H1 (cell line): ENCODE results near the gene PGRMC1. TPM values are rescaled to one million over a fixed set of nuclear protein-coding genes. Genes with fewer than 3 reads are reported as not detected.

Source experiments
- CTCF ChIA-PET: fragments of 300-600 bp; sonication (Branson Sonifier 250); formaldehyde crosslinking; loops from one replicate; lab custom pipeline; 2021; ENCODE audit not compliant: partially characterized antibody; lab: Charles Lee
- POLR2A ChIA-PET: fragments of 300-600 bp; sonication (Branson Sonifier 250); formaldehyde crosslinking; loops from one replicate; lab custom pipeline; 2021; ENCODE audit warnings: inconsistent platforms; ENCODE audit not compliant: partially characterized antibody; lab: Charles Lee
- DNase-seq, 2 experiments: peaks; one replicate each; pipeline versions ENCODE4 v3.0.0 to v3.0.0-alpha.2; 2010 to 2022; ENCODE audit warnings: low spot score in 2 of 2, low read depth in 1 of 2, mixed read lengths in 1 of 2
- FAIRE-seq: peaks from 2 replicates; lab custom pipeline; 2011; peaks lifted over from hg19 to GRCh38; lab: Jason Lieb, UNC
- H2AFZ ChIP-seq: 2 replicates; pipeline ENCODE4 v1.8.1; 2012; ENCODE audit warnings: low read length, inconsistent platforms
- H2AK5ac ChIP-seq: 2 replicates; pipeline ENCODE4 v1.6.1; 2013; ENCODE audit warnings: low read depth, low read length
- H2BK120ac ChIP-seq: replicated peaks from 2 replicates; pipeline ENCODE3; 2013; ENCODE audit warnings: low read depth, low read length, inconsistent platforms
- H2BK12ac ChIP-seq: 2 replicates; pipeline ENCODE4 v1.6.1; 2013; ENCODE audit warnings: low read depth, low read length
- H2BK15ac ChIP-seq: 2 replicates; pipeline ENCODE4 v1.6.1; 2013; ENCODE audit warnings: low read length
- H2BK20ac ChIP-seq: 2 replicates; pipeline ENCODE4 v1.6.1; 2013; ENCODE audit warnings: low read length
- H2BK5ac ChIP-seq: 2 replicates; pipeline ENCODE4 v1.6.1; 2013; ENCODE audit warnings: low read depth, low read length
- H3K14ac ChIP-seq: 2 replicates; pipeline ENCODE4 v1.6.1; 2013; ENCODE audit warnings: inconsistent platforms; ENCODE audit not compliant: insufficient read length
- H3K18ac ChIP-seq: 2 replicates; pipeline ENCODE4 v1.6.1; 2013; ENCODE audit warnings: low read length; ENCODE audit errors: extremely low read depth
- H3K23ac ChIP-seq: 2 replicates; pipeline ENCODE4 v1.6.1; 2013; ENCODE audit warnings: inconsistent platforms; ENCODE audit not compliant: insufficient read length
- H3K23me2 ChIP-seq: 2 replicates; pipeline ENCODE4 v1.6.1; 2013; ENCODE audit warnings: low read depth, low read length
- H3K27ac ChIP-seq: 2 replicates; pipeline ENCODE4 v1.6.1; 2011; ENCODE audit warnings: low read depth, low read length, inconsistent platforms
- H3K27me3 ChIP-seq, 4 experiments: replicated peaks in 1 of 4; 1 replicate in 1 of 4; 2 replicates in 3 of 4; pipeline versions ENCODE4 v1.6.1 to v1.8.1; 2011 to 2013; ENCODE audit warnings: low read length in 3 of 4, mild to moderate bottlenecking in 3 of 4, inconsistent platforms in 2 of 4, mixed read lengths in 2 of 4, moderate library complexity in 1 of 4; ENCODE audit not compliant: control insufficient read depth in 3 of 4, insufficient read depth in 3 of 4; ENCODE audit errors: extremely low read depth in 1 of 4
- H3K36me3 ChIP-seq, 4 experiments: 2 replicates each; pipeline versions ENCODE4 v1.6.1 to v1.8.1; 2011 to 2013; ENCODE audit warnings: mild to moderate bottlenecking in 4 of 4, low read length in 3 of 4, moderate library complexity in 2 of 4, control low read depth in 1 of 4, inconsistent platforms in 1 of 4; ENCODE audit not compliant: insufficient read depth in 4 of 4, control insufficient read depth in 2 of 4
- H3K4ac ChIP-seq: replicated peaks from 2 replicates; pipeline ENCODE3; 2013; ENCODE audit warnings: low read length, low read depth, mixed read lengths, inconsistent platforms; ENCODE audit not compliant: insufficient read length
- H3K4me1 ChIP-seq, 4 experiments: replicated peaks in 1 of 4; 1 replicate in 1 of 4; 2 replicates in 3 of 4; pipeline versions ENCODE4 v1.6.1 to v1.8.1; 2011 to 2013; ENCODE audit warnings: low read length in 3 of 4, inconsistent platforms in 2 of 4, mixed read lengths in 1 of 4; ENCODE audit not compliant: insufficient read depth in 4 of 4, control insufficient read depth in 3 of 4
- H3K4me2 ChIP-seq, 2 experiments: 2 replicates each; pipeline versions ENCODE4 v1.6.1 to v1.8.1; 2011 to 2013; ENCODE audit warnings: low read depth in 2 of 2, low read length in 2 of 2, control low read depth in 1 of 2, inconsistent platforms in 1 of 2, mild to moderate bottlenecking in 1 of 2; ENCODE audit not compliant: insufficient read depth in 1 of 2
- H3K4me3 ChIP-seq, 4 experiments: fragments of 200-600, 300-600 bp in 1 of 4; sonication (generic), shearing (Covaris generic), sonication (Bioruptor Twin) in 1 of 4; 2 replicates each; pipeline versions ENCODE4 v1.5.1 to v1.8.1; 2011 to 2016; ENCODE audit warnings: low read length in 4 of 4, low read depth in 3 of 4, control low read depth in 2 of 4, inconsistent platforms in 2 of 4, mild to moderate bottlenecking in 2 of 4, mixed read lengths in 1 of 4, moderate library complexity in 1 of 4; ENCODE audit not compliant: insufficient read depth in 2 of 4; ENCODE audit errors: extremely low read depth in 1 of 4
- H3K56ac ChIP-seq: replicated peaks from 2 replicates; pipeline ENCODE3; 2013; ENCODE audit warnings: low read depth, mild to moderate bottlenecking, mixed read lengths, low read length, inconsistent platforms; ENCODE audit not compliant: insufficient read length
- H3K79me1 ChIP-seq: 2 replicates; pipeline ENCODE4 v1.6.1; 2013; ENCODE audit warnings: low read depth, low read length, control low read depth
- H3K79me2 ChIP-seq, 2 experiments: 2 replicates each; pipeline versions ENCODE4 v1.6.1 to v1.8.1; 2012 to 2013; ENCODE audit warnings: low read length in 2 of 2, mild to moderate bottlenecking in 2 of 2, inconsistent platforms in 1 of 2; ENCODE audit not compliant: insufficient read depth in 2 of 2, control insufficient read depth in 1 of 2
- H3K9ac ChIP-seq, 4 experiments: replicated peaks in 1 of 4; 1 replicate in 1 of 4; 2 replicates in 3 of 4; pipeline versions ENCODE4 v1.6.1 to v1.8.1; 2011 to 2013; ENCODE audit warnings: low read depth in 3 of 4, low read length in 3 of 4, control low read depth in 2 of 4, mild to moderate bottlenecking in 2 of 4, moderate library complexity in 2 of 4, inconsistent platforms in 1 of 4; ENCODE audit errors: extremely low read depth in 1 of 4
- H3K9me3 ChIP-seq, 2 experiments: 2 replicates each; pipeline versions ENCODE4 v1.6.1 to v1.8.1; 2012 to 2013; ENCODE audit warnings: mild to moderate bottlenecking in 2 of 2, moderate library complexity in 2 of 2, control low read depth in 1 of 2, inconsistent platforms in 1 of 2, low read depth in 1 of 2, low read length in 1 of 2, mixed read lengths in 1 of 2; ENCODE audit not compliant: insufficient read depth in 2 of 2
- H4K20me1 ChIP-seq, 2 experiments: replicated peaks in 1 of 2; 2 replicates each; pipeline versions ENCODE3 to v1.8.1; 2011 to 2013; ENCODE audit warnings: inconsistent platforms in 2 of 2, low read length in 2 of 2, mild to moderate bottlenecking in 1 of 2; ENCODE audit not compliant: insufficient read depth in 2 of 2, control insufficient read depth in 1 of 2
- H4K5ac ChIP-seq: 2 replicates; pipeline ENCODE4 v1.6.1; 2013; ENCODE audit warnings: low read length, low read depth, mixed read lengths, inconsistent platforms; ENCODE audit not compliant: insufficient read length
- H4K8ac ChIP-seq: 2 replicates; pipeline ENCODE4 v1.8.0; 2013; ENCODE audit warnings: mild to moderate bottlenecking, moderate library complexity, low read length, inconsistent platforms; ENCODE audit not compliant: insufficient read depth; ENCODE audit errors: extremely low read depth
- H4K91ac ChIP-seq: replicated peaks from 2 replicates; pipeline ENCODE3; 2013; ENCODE audit warnings: low read length, mixed read lengths, inconsistent platforms; ENCODE audit not compliant: insufficient read length
- ATF3 ChIP-seq: IDR thresholded peaks from 2 replicates; pipeline ENCODE4 v1.6.1; 2011; ENCODE audit warnings: low read depth, mild to moderate bottlenecking, low read length; ENCODE audit not compliant: insufficient read depth
- FOSL1 ChIP-seq: IDR thresholded peaks from 2 replicates; pipeline ENCODE4 v1.6.1; 2011; ENCODE audit warnings: mild to moderate bottlenecking, low read depth, low read length, moderate library complexity; ENCODE audit not compliant: insufficient read depth
- KDM5A ChIP-seq: fragments of 200-600 bp; IDR thresholded peaks from 2 replicates; pipeline ENCODE4 v1.7.1; 2012; ENCODE audit warnings: mild to moderate bottlenecking, low read length, inconsistent platforms, mixed read lengths
- NRF1 ChIP-seq: IDR thresholded peaks from 2 replicates; pipeline ENCODE4 v1.6.1; 2011; ENCODE audit warnings: mild to moderate bottlenecking, low read depth, low read length, improper control_type of control experiment
- SIN3A ChIP-seq, 2 experiments: IDR thresholded peaks in 1 of 2; conservative IDR thresholded peaks in 1 of 2; 2 replicates each; pipeline ENCODE4 v1.6.1; 2011 to 2012; ENCODE audit warnings: low read length in 2 of 2, improper control_type of control experiment in 1 of 2, low read depth in 1 of 2, mild to moderate bottlenecking in 1 of 2
- TAF7 ChIP-seq: optimal IDR thresholded peaks from 2 replicates; pipeline ENCODE3; 2011; ENCODE audit warnings: low read depth, mild to moderate bottlenecking, inconsistent platforms, low read length, moderate library complexity, borderline replicate concordance
- TBP ChIP-seq: IDR thresholded peaks from 2 replicates; pipeline ENCODE4 v1.6.1; 2011; ENCODE audit warnings: low read depth, low read length, improper control_type of control experiment
- TEAD4 ChIP-seq: IDR thresholded peaks from 2 replicates; pipeline ENCODE4 v1.6.1; 2012; ENCODE audit warnings: low read depth, low read length, inconsistent platforms, mixed read lengths
- WGBS, 2 experiments: shearing (Covaris generic) in 1 of 2; methylation state at CpG; one replicate each; pipeline versions ENCODE4 v1.1.6 to v1.1.7; 2013 to 2015; ENCODE audit warnings: low lambda C conversion rate in 2 of 2, mixed read lengths in 2 of 2, inconsistent platforms in 1 of 2, low coverage in 1 of 2, missing lambda C conversion rate in 1 of 2; ENCODE audit not compliant: insufficient replicate concordance in 2 of 2, insufficient coverage in 1 of 2, insufficient read length in 1 of 2; ENCODE audit errors: extremely low coverage in 1 of 2, missing lambda C conversion rate in 1 of 2; 5-methylcytosine and 5-hydroxymethylcytosine counted together
- polyA plus RNA-seq, 7 experiments: library from polyadenylated mRNA; depleted of rRNA in 3 of 7; stranded (reverse) in 5 of 7; unstranded in 2 of 7; fragments of >200 nt in 5 of 7; fragments of 200-250 nt in 2 of 7; gene quantifications; 1 replicate in 5 of 7; 2 replicates in 1 of 7; 4 replicates in 1 of 7; pipeline versions ENCODE4 v1.2.1 to v1.2.3, GENCODE V29; 2011 to 2013; ENCODE audit warnings: missing spikeins in 2 of 7, mixed read lengths in 2 of 7
- total RNA-seq: library from RNA; stranded (reverse); fragmentation: NEBNext Ultra II Directional; extraction: Animal tissue kit (Norgen Biotek cat#: 25700); gene quantifications from 2 replicates; pipeline ENCODE4 v1.2.1, GENCODE V29; 2021
- TF ChIP-seq, protein P1 (sequence below): IDR thresholded peaks from 2 replicates; pipeline ENCODE4 v1.6.1; 2011; ENCODE audit warnings: low read length, improper control_type of control experiment

PGRMC1 gene
- total and polyA plus RNA-seq, 2 of the 8 experiments (the other 6 are each of a cell fraction or from before 2014, with no cell fraction given), result 127 to 248 TPM

DNA sequence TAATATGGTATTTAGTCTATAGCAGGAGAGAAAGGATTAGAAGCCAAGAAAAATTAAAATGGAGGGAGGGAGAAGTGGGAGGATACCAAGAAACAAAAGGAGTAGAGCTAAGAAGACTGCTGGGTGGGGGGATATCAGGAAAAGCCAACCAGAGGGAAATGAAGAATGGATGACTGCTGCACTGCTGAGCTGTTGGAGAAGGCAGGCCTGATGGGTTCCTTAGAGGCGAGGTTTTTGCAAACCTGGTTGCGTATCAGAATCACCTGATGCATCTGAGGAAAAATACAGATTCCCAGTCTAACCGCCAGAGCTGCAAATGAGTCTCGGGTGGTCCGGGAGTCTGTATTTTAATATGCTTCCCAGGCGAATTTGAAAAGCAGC is 1.5 kb downstream of the PGRMC1 start:
- peak overlapping the region; percentile 56; the same call in 1 of the 2 replicates for H2BK5ac ChIP-seq
- peak overlapping the region in 2 of 4 experiments; percentile 83 to 88; a peak in 4 of 7 replicates for H3K9ac ChIP-seq
- H3K4me2 ChIP-seq, result peak overlapping the region; percentile 85 to 96
- H3K18ac ChIP-seq, result 0 out of 2 replicates have a peak overlapping the region, but pooled peaks have one; percentile 60
- 0 out of 2 replicates have a peak, but pooled peaks cover 2% of the 10 kb centered on the region for H3K79me1 ChIP-seq
- peaks cover 19 to 55% of the 10 kb centered on the region in 2 experiments for H3K79me2 ChIP-seq
- H3K23me2 ChIP-seq, result peaks cover 6% of the 10 kb centered on the region; the same call in 1 of the 2 replicates
- H3K27me3 ChIP-seq, result no peaks in the 10 kb centered on the region
- no peak overlapping the region for H3K23ac ChIP-seq
- H4K20me1 ChIP-seq, result peaks cover 7 to 21% of the 10 kb centered on the region in 2 experiments
- H2AFZ ChIP-seq, result no peak overlapping the region
- CTCF ChIA-PET, result interaction anchor here (0.7 to 0.9 kb wide), 2 partner anchors 17 to 252 kb away, joined by 3 to 5 read pairs; no protein-coding TSS in a partner anchor
- no peak overlapping the region for H2BK15ac ChIP-seq
- H2BK120ac ChIP-seq, result no peak overlapping the region
- no peak overlapping the region for H2BK12ac ChIP-seq
- WGBS, 2 experiments, result 11% methylated on average over 6 of the region's 6 CpGs; no CpG with 5 or more reads in 1 of the 2 experiments
- no peak for FAIRE-seq
- no peak overlapping the region for H4K8ac ChIP-seq
- peak overlapping the region; percentile 77 to 96 (median 88) for H3K4me3 ChIP-seq
- peaks cover 0 to 8% (median 4%) of the 10 kb centered on the region in 4 experiments; a peak in 5 of 7 replicates for H3K4me1 ChIP-seq
- peak overlapping the region; percentile 69 for H3K56ac ChIP-seq
- H3K4ac ChIP-seq, result no peak overlapping the region
- H2AK5ac ChIP-seq, result no peak overlapping the region
- no peak overlapping the region for H4K5ac ChIP-seq
- no peaks in the 10 kb centered on the region for H3K9me3 ChIP-seq
- H2BK20ac ChIP-seq, result no peak overlapping the region
- peaks cover 0 to 29% (median 3%) of the 10 kb centered on the region in 4 experiments; a peak in 5 of 8 replicates for H3K36me3 ChIP-seq
- TF ChIP-seq KDM5A, result no peak
- TF ChIP-seq, protein P1, sequence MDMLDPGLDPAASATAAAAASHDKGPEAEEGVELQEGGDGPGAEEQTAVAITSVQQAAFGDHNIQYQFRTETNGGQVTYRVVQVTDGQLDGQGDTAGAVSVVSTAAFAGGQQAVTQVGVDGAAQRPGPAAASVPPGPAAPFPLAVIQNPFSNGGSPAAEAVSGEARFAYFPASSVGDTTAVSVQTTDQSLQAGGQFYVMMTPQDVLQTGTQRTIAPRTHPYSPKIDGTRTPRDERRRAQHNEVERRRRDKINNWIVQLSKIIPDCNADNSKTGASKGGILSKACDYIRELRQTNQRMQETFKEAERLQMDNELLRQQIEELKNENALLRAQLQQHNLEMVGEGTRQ, result 0 out of 2 replicates have a peak, but pooled peaks have one; percentile 32
- TF ChIP-seq TEAD4, result no peak
- TF ChIP-seq TAF7, result no peak
- no peak for TF ChIP-seq TBP
- TF ChIP-seq ATF3, result peak; percentile 62; the same call in 1 of the 2 replicates
- no peak for TF ChIP-seq FOSL1
- TF ChIP-seq SIN3A (conservative IDR thresholded peaks at IDR 0.05 in 1 of 2, IDR thresholded peaks at IDR 0.05 in 1 of 2; ENCODE audit: low read depth in 1 of 2, low read length in 2 of 2), result 0 out of 4 replicates have a peak, but pooled peaks have one; percentile 21 to 49
- TF ChIP-seq NRF1, result no peak
- TF ChIP-seq, all 59 proteins: peak for 3
- no peak for DNase-seq
- Histone ChIP-seq H3K14ac (no peak overlapping the region), H3K27ac (no peak overlapping the region), H4K91ac (no peak overlapping the region)
- POLR2A ChIA-PET, result interaction anchor here (0.8 to 1.8 kb wide), 8 partner anchors 8 to 244 kb away, joined by 3 to 7 read pairs (median 3); no protein-coding TSS in a partner anchor
